HG03469 (cell line): ENCODE data around the gene NECTIN2.
"Not testable (repeated sequence)": the region's sequence is repeated elsewhere in the genome, so short reads cannot be mapped to it uniquely, and the experiment has no call there.

ENCODE experiments used
- ATAC-seq: cut with Tn5 transposase; IDR thresholded peaks from one replicate; pipeline ENCODE4 v1.9.1; 2021; ENCODE audit warnings: mild to moderate bottlenecking, moderate library complexity, moderate number of reproducible peaks; ENCODE audit not compliant: unreplicated experiment

NECTIN2 gene

GRCh38 chr19:44882063-44882462 lies 36.0 kb downstream of the NECTIN2 start:
- ATAC-seq: no peak

- not testable (repeated sequence) for ATAC-seq
These were observed 36.7 kb downstream of the NECTIN2 start for GRCh38 chr19:44882619-44883397.

- no peak for ATAC-seq
These were observed 37.8 kb downstream of the NECTIN2 start for GRCh38 chr19:44883922-44884321.

GRCh38 chr19:44884566-44884965 lies 38.5 kb downstream of the NECTIN2 start:
- no peak for ATAC-seq

GRCh38 chr19:44886141-44886540 lies 40.0 kb downstream of the NECTIN2 start:
- ATAC-seq: no peak

GRCh38 chr19:44887648-44888047 lies 41.6 kb downstream of the NECTIN2 start:
- ATAC-seq: no peak

GRCh38 chr19:44888335-44888734 lies 42.2 kb downstream of the NECTIN2 start:
- not testable (repeated sequence) for ATAC-seq

GRCh38 chr19:44889830-44890365 lies 43.8 kb downstream of the NECTIN2 start:
- ATAC-seq: no peak

- peak; percentile 72 for ATAC-seq
These were observed 44.4 kb downstream of the NECTIN2 start for GRCh38 chr19:44890366-44891015.

- no peak for ATAC-seq
These were observed 45.2 kb downstream of the NECTIN2 start, which contains the start of gene TOMM40 for GRCh38 chr19:44891016-44891882. TSS of gene TOMM40 (plus strand) at chr19:44891254. CDS start at chr19:44891416, 162 bp downstream.

GRCh38 chr19:44892932-44893331 lies 46.8 kb downstream of the NECTIN2 start:
- ATAC-seq: no peak

- no peak for ATAC-seq
These were observed 47.4 kb downstream of the NECTIN2 start for GRCh38 chr19:44893332-44894051.

- ATAC-seq: no peak
These were observed 47.9 kb downstream of the NECTIN2 start for GRCh38 chr19:44894052-44894400.

GRCh38 chr19:44894946-44895345 lies 48.8 kb downstream of the NECTIN2 start:
- no peak for ATAC-seq

GRCh38 chr19:44897835-44898234 lies 51.7 kb downstream of the NECTIN2 start:
- ATAC-seq: no peak

GRCh38 chr19:44900328-44901244 lies 54.5 kb downstream of the NECTIN2 start:
- ATAC-seq: no peak

GRCh38 chr19:44903216-44903601 lies 57.1 kb downstream of the NECTIN2 start:
- ATAC-seq: no peak

- no peak for ATAC-seq
These were observed 57.7 kb downstream of the NECTIN2 start for GRCh38 chr19:44903602-44904425.
